HL-60/S4 treated with phorbol 12-myristate 13-acetate at 8.2 ng/mL for 4 days and 3 days (cell line): ENCODE results near the gene PXT1.
"Not testable (repeated sequence)": the region's sequence is repeated elsewhere in the genome, so short reads cannot be mapped to it uniquely, and the experiment has no call there.

Experiments
- in situ Hi-C: fragments of 300-500 bp; cut with MboI; formaldehyde crosslinking; loops from 2 replicates; pipeline ENCODE4 v1.15.0; 2022; ENCODE audit warnings: low sequenced_read_pairs

Gene PXT1

DNA sequence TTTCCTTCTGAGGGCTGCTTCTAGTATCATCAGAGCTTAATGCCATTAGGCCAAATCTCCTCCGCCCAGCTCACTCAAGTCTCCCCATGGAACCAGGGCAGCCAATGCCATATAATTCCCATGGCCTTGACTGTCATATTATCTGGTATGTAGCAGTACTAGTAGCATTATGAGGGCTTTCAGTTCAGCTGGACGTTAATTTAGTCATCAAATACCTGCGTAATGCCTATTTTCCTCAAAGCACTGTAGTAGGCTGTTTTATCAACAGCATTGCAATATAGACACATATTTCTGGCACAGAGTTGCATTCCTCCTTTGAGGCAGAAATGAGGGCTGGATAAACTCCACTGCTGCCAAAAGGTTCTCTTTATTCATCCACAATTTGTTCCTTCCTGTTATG lies 1.8 kb upstream of the PXT1 start:
- in situ Hi-C loops: no loop called here

DNA sequence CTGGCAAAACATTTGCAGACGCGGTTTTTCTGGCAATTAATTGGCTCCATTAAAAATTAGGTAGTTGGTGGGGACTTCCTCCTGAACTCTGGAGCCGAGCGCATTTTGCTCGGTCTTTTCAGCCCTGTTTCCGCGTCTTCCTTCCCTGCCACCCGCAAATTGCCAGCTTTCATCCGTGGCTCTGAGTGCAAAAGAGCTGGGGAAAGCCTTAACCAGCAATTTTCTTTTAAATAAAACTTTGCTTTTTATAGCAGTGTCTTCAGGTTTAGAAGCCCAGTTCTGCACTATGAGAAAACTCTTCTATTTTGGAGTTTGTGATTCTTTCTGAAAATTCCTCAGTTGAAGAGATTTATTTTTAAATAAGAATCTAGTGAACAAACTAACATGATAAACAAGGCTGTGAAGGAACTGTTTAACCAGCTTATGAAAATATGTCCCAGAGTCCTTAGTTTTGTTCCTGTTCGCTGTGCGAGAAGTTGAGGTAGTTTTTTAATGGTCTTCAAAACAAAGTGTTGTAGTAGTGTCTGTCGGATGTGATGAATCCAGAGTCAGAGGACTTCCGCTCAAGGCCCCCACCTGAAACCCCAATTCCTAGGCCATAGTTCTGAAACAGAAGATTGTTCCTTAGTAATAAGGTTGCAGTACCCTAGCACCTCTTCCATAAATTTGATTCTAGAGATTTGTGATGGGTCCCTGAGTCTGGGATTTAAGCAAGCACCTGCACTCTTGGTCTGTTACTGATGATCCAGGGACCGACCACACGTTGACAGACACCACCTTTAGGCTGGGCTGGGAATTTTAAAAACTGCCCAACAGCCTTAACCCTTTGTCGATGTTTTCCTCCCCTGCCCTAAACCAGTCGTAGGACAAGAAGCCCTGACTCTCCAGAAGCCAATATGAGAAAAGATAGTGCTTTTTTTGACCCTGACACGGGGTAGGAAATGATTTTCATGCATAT lies 1.1 kb upstream of the PXT1 start:
- in situ Hi-C loops: no loop called here

DNA sequence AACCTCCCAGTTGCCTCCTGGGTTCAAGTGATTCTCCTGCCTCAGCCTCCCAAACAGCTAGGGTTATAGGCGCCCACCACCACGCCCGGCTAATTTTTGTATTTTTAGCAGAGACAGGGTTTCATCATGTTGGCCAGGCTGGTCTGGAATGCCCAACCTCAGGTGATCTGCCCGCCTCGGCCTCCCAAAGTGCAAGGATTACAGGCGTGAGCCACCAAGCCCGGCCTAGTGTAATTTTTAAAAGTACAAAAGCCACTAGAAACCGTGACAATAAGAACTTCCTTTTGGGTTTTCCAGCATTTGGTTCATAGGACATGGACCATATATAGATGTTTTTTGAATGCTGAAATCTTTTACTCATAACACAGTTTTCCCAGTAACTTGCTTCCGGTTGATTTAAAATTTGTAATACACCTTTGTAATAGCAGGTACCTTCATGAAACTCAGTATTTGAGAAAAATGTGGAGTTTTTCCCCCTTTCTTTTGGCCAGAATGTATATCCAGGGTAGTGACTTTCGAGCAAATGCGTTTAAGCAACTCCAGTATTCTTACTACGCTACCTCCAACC lies 467 bp downstream of the PXT1 start:
- in situ Hi-C loops: no loop called here

DNA sequence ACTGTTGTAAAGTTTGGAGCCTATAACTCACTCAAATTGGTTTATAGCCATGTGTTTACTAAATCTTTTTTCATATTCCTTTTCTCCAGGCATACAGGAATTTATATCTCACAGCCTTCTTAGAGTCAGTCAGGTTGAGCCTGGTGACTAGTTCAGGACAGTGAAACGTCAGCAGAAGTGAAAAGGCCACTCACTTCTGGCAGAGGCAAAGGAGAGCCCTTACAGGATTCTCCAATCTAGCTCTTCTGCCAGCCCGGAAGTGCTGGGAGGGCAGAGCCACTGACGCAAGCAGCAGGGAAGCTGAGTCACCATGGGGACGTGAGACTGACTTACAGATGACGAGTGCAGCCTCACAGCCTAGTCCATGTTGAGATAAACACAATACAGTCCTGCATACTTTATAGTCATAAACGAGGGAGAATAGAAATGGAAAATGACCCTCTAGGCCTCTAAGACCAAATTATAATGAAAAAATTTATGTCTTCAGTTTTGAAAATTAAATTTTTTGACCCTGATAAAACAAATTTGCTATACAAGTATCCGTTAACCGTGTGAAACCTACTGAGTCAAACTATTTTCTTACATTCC lies 1.3 kb downstream of the PXT1 start:
- in situ Hi-C loops: no loop called here

DNA sequence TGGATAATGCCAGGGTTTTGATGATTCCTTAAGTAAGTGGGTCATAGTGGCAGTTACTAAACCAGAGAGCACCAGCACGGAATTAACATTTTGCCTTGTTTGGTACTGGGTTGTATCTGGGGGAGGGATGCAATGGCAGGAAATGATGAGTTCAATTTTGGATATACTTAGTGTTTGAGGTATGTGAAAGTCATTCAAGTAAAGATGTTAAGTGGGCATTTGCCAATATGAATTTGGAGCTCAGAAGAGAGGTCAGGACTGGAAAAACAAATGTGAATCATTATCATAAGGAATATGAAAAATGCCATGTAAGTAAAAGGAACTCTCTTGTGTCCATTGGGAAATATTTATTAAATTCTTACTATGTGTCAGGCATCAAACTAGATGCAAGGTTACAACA lies 6.2 kb downstream of the PXT1 start:
- in situ Hi-C loops: no loop called here

DNA sequence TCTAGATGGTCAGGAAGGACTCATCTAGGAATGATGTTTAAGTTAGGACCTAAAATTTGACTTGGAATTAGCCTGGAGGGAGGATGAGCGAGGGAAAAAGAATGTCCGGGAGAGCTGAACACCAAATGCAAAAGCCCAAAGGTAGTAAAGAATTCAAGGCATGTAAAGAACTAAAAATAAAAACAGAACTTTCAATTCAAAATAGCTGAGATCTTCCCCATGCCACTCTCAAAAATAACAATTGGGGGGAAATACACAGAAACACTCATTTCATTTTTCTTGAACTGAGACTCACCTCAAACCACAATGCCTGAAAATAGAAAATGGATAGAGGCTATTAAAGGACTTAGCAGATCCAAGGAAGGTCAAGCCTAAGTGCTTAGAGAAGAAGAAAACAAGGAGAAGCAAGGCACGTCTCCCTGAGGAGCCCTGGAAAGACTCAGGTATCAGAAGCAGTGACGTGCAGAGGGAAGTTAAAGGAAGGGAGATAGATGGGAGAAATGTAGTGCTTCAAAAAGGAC lies 10.4 kb downstream of the PXT1 start:
- in situ Hi-C loops: no loop called here

DNA sequence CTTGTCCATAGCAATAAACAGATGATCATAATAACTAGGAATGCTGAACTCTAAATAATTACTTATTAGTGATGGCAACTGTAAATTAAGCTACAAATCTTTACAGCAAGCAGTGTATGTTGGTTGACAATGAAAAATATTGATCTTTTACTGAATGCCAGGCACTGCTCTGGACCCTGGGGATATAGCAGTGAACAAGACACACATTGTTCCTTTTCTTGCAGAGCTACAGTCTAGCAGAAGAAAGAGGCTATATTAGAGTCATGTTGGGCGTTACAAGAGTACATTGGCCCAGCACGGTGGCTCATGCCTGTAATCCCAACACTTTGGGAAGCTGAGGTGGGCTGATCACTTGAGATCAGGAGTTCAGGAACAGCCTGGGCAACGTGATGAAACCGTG lies 11.5 kb downstream of the PXT1 start:
- in situ Hi-C loops: no loop called here

DNA sequence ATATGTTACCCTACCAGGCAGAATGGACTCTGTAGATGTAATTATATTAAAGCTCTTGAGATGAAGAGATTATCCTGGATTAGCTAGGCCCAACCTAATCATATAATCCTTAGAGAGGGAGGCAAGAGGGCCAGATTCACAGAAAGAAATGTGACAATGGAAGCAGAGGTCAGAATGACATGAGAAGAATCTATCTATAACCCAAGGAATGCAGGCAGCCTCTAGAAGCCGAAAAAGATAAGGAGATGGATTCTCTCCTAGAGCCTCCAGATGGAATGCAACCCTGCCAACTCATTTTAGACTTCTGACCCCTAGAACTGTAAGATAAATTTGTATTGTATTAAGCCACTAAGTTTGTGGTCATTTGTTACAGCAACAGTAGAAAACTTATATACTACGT lies 12.3 kb downstream of the PXT1 start:
- in situ Hi-C loops: no loop called here

DNA sequence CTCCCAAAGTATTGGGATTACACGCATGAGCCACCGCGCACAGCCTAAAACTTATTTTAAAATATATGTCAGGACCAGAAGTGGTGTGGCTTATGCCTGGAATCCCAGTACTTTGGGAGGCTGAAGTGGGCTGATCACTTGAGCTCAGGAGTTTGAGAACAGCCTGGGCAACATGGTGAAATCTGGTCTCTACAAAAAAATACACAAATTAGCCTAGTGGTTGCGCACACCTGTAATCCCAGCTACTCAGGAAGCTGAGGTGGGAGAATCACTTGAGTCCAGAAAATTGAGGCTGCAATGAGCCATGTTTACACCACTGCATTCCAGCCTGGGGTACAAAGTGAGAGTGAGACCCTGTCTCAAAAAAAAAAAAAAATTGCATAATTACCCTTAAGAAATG lies 13.7 kb downstream of the PXT1 start:
- in situ Hi-C loops: no loop called here

DNA sequence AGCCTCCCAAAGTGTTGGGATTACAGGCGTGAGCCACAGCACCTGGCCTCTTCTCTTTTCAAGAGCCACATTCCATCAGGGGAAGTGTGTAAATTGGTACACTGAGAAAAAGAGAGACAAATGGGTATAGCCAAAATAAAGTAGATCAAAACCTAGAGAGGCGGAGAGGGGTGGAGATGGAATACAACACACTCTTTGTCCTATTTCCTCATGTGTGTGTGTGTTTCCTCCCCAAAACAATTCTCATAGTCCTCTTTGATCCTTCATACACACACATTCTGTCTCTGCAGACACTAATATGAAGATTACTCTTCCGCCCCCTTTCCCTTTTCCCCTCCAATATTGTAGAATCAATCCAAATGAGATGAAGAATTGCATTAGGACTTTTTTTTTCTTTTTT lies 16.0 kb downstream of the PXT1 start:
- in situ Hi-C loops: no loop called here

DNA sequence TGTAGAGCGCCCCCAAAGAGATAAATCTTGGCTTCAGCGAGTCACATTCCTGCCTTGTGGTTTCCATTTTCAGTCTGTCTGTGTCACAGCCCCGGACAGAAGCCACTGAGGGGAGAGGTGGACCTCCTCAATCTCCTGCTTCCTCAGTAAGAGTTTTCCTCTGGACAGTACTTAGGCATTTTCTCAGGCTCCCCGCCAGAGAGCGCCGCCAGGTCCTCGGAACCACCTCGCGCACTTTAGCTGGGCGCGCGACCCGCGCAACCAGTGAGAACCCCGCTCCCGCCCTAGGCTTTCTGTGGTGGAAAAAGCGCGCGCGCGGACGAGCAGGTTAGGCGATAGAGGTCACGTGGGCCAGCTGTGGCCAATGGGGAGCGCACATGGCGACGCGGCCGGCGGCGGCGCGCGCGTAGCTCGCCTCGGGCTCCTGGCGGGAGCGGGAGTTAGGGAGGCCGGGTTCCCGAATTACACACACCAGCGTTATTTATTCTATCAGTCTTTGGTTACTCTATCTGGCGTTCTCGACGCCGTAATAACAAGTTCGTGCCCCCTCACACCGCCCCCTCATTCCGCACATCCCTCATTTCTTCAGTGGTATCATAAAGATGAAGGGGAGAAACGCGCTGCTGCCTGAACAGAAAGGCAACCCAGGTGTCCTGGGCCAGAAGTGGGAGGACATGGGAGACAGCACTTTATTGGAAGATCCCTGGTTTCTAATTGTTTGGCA lies 19.4 kb downstream of the PXT1 start:
- in situ Hi-C loops: no loop called here

DNA sequence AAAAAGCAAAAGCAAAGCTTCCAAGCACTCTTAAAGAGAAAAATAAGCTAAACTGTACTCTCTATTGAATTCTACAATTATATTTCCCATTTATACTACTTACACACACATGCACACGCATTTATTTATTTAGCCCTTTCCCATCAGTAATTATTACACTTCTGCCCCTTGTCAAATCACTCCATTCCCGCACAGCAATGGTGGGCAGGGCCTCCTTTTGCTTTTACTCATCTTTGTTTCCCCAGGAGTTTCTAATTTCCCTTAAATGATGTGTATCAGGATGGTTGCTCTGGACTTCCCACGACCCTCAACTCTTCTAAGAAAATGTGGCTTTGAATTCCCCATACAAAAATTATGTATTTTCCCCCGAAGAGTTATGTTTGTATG lies 19.9 kb downstream of the PXT1 start:
- in situ Hi-C loops: no loop called here

DNA sequence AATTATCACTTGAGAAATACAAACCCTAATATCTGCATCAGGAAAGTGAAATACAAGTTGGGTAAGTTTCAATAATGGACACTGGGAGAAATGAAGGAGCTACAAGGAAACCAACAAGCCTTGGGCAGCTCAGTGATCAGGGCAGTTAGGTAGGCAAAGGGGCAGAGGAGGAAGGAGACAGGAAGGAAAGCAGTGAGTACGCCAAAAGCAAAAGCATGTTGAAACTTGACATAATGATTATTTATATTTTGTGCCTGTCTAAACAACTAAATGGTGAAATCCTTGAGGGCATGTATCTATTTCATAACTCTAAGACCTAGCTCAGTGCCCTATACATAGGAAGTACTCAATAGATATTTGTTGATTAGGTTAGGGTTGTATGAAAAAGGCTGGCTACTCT lies 23.3 kb downstream of the PXT1 start:
- in situ Hi-C loops: no loop called here

DNA sequence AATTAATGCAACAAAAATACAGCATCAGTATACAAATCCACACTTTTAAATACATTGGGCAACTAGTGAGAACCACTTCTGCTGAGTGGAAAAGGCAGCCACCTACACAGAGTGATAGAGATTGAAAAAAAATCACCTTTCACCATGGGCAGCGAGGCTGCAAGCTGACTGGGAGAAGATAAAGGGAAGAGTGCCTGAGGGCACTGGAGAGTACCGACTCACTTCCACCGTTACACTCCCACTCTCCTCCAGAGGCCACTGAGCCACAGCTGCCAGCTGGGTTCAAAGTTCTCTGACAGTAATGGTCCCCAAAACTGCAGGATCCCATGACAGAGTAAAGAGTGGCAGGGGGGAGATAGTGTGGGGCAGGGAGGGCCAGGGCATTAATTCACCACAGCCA lies 24.1 kb downstream of the PXT1 start:
- in situ Hi-C loops: no loop called here

DNA sequence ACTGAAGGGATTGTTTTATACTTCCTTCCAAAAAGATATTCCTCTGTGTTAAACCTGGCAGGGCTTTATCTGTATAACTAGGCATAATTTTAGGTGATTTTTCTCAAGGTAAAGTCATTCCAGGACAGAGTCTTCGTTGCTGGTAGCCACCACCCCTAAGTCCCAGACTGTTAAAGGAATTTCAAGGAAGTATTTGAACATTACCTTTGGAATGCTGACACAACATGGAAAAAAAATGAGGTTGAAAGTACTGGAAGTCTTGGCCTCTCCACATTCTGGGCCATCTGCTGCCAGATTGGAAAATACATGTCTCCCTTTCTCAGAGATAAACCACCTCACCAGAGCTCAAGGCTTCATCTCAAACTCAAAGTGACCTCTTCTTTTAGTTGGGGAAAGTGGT lies 28.2 kb downstream of the PXT1 start:
- in situ Hi-C loops: no loop called here

DNA sequence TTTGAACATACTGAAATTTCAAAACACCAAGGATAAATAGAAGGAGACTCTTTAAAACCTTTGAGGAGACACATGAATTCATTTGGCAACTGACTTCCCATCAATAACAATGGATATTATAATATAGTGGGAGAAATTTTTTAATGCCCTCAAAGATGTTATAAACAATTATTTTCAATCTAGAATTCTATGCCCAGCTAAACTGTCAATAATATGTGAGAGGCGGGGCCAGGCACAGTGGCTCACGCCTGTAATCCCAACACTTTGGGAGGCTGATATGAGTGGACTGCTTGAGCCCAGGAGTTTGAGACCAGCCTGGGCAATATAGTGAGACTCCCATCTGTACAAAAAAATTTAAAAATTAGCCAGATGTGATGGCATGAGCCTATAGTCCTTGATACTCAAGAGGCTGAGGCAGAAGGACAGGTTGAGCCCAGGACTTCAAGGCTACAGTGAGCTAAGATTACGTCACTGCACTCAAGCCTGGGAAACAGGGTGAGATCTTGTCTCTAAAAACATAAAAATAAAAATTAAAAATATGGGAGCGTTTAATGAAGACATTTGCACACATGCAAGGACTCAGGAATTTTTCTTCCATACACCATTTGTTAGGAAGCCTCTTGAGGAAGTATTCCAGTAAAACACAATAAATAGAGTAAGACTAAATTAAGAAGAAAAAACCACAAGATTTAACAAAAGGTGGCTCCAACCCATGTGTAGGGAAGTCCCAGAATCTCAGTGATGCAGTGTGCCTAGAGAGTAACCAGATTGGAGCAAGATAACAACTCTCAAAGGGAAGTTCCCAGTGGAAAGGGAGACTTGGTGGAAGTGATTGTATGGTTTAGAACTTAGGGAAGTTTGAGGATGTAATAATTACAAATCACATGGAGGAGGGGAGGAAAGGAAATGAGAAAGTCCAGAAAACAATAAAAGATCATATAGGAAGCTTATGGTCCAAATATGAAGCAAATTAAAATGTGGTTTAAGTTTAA lies 28.9 kb downstream of the PXT1 start:
- in situ Hi-C loops: no loop called here

DNA sequence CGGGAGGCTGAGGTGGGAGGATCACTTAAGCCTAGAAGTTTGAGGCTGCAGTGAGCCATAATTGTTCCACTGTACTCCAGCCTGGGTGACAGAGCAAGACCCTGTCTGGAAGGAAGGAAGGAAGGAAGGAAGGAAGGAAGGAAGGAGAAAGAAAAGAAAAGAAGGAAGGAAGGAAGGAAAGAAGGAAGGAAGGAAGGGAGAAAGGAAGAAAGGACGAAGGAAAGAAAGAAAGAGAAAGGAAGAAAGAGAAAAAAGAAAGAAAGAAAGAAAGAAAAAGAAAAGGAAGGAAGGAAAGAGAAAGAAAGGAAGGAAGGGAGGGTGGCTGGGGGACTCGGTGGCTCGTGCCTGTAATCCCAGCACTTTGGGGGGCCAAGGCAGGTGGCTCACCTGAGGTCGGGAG lies 32.9 kb downstream of the PXT1 start:
- in situ Hi-C loops: not testable (repeated sequence)

DNA sequence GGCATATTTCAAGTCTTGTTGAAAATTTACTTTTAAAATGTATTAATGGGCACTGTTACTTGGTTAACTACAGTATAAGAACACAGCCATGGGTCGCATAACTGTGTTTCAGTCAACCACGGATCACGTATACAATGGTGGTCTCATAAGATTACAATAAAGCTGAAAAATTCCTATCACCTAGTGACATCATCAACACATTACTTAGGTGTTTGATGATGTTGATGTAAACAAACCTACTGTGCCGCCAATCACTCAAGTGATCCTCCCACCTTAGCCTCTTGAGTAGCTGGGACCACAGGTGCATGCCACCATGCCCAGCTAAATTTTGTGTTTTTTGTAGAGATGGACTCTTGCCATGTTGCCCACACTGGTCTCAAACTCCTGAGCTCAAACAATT lies 38.5 kb downstream of the PXT1 start:
- in situ Hi-C loops: no loop called here

DNA sequence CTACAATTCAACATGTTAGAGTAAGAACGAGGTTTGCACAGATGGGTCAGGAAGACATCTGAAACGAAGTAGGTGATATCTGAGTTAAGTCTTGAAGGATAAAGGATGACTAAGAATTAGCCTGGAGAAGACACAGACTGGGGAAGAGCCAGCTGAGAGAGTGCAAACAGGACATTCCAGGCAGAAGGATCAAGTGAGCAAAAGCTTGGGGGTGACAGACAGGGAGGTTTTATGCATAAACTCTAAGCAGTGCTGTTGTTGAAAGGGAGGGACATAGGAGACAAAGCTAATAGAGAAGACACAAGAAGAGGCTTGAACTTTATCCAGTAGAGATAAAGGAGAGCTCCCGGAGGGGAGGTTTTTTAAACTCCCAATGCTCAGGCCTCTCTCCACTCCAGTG lies 40.2 kb downstream of the PXT1 start:
- in situ Hi-C loops: no loop called here

DNA sequence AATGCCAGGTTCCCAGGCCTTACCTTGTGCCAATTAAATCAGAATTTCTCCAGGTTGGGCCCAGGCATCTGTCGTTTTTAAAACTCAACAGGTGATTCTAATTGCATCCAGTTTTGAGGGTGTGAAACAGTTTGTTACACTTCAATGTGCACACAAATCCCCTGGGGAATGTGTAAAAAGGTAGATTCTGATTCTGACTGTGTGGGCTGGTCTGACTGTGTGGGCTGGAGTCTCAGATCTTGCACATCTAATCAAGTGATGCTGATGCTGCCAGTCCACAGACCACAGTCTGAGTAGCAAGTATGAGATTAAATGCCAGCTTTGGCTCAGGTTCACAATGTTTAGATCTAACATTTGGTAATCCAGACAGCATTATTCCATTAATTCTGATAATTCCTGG lies 42.7 kb downstream of the PXT1 start:
- in situ Hi-C loops: no loop called here
